HCT116 (cell line): ENCODE measurements around the gene RCSD1.

ENCODE experiments used
- POLR2A ChIP-seq: IDR thresholded peaks from 2 replicates; pipeline ENCODE4 v1.7.0; 2011; ENCODE audit warnings: borderline replicate concordance; ENCODE audit not compliant: insufficient read depth, insufficient read length; ENCODE audit errors: extremely low read depth
- SIN3A ChIP-seq: IDR thresholded peaks from 2 replicates; pipeline ENCODE4 v1.6.1; 2012; ENCODE audit warnings: low read depth
- YY1 ChIP-seq: IDR thresholded peaks from 2 replicates; pipeline ENCODE4 v1.6.1; 2011; ENCODE audit warnings: low read length, low read depth, moderate library complexity, mild to moderate bottlenecking; ENCODE audit not compliant: insufficient replicate concordance; ENCODE audit errors: extremely low read depth
- ZNF274 ChIP-seq: fragments of 200-500 bp; sonication (Bioruptor generic); IDR thresholded peaks from 2 replicates; pipeline ENCODE4 v1.6.1; 2014; ENCODE audit warnings: mild to moderate bottlenecking, low read depth, low read length, inconsistent platforms
- TF ChIP-seq, protein P1 (sequence below): IDR thresholded peaks from 2 replicates; pipeline ENCODE4 v1.6.1; 2012
- TF ChIP-seq, protein P2 (sequence below), 3 experiments: fragments of 200-600 bp in 1 of 3; sonication (generic) in 1 of 3; IDR thresholded peaks in 2 of 3; conservative IDR thresholded peaks in 1 of 3; 2 replicates each; pipeline ENCODE4 v1.5.1; 2012 to 2017; ENCODE audit warnings: low read depth in 2 of 3, low read length in 2 of 3, antibody characterized with exemption in 1 of 3, borderline replicate concordance in 1 of 3, control low read depth in 1 of 3, mild to moderate bottlenecking in 1 of 3, mixed read lengths in 1 of 3, mixed run types in 1 of 3, moderate library complexity in 1 of 3; ENCODE audit not compliant: insufficient read depth in 1 of 3

DNA sequence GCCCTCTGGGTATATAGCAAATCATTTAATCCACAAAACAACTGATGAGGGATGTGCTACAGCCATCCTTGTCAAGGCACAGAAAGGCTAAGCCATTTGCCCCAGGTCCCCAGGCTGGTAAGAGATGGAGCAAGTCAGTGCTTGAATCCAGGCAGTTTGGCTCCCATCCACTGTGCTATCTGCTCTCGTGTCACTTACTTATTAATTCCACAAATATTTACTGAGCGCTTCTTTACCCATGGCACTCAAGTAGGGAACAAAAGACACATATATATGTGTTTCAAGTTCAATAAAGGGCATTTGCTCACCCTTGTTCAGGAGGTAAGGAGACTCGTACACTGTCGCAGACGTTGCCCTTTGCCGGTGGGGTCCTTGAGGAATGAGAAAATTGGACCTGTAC lies 53.2 kb downstream of the RCSD1 start:
- no peak for TF ChIP-seq POLR2A
- TF ChIP-seq, protein P1, sequence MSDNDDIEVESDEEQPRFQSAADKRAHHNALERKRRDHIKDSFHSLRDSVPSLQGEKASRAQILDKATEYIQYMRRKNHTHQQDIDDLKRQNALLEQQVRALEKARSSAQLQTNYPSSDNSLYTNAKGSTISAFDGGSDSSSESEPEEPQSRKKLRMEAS = no peak
- TF ChIP-seq, protein P2, sequence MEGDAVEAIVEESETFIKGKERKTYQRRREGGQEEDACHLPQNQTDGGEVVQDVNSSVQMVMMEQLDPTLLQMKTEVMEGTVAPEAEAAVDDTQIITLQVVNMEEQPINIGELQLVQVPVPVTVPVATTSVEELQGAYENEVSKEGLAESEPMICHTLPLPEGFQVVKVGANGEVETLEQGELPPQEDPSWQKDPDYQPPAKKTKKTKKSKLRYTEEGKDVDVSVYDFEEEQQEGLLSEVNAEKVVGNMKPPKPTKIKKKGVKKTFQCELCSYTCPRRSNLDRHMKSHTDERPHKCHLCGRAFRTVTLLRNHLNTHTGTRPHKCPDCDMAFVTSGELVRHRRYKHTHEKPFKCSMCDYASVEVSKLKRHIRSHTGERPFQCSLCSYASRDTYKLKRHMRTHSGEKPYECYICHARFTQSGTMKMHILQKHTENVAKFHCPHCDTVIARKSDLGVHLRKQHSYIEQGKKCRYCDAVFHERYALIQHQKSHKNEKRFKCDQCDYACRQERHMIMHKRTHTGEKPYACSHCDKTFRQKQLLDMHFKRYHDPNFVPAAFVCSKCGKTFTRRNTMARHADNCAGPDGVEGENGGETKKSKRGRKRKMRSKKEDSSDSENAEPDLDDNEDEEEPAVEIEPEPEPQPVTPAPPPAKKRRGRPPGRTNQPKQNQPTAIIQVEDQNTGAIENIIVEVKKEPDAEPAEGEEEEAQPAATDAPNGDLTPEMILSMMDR (IDR thresholded peaks at IDR 0.05 in 2 of 3, conservative IDR thresholded peaks at IDR 0.05 in 1 of 3; ENCODE audit: borderline replicate concordance in 1 of 3, insufficient read depth in 1 of 3, low read depth in 2 of 3, low read length in 2 of 3) = no peak
- TF ChIP-seq ZNF274 = no peak
- TF ChIP-seq SIN3A = no peak
- no peak for TF ChIP-seq YY1
